Liver (tissue), 9 donors: ENCODE data around the gene EDN1. TPM values are rescaled to one million over a fixed set of nuclear protein-coding genes. Genes with fewer than 3 reads are reported as not detected.

Experiments
- DNase-seq: peaks from one replicate; pipeline ENCODE4 v3.0.0-alpha.2; 2017; ENCODE audit warnings: low spot score
- H3K27ac ChIP-seq, 2 donors: one replicate each; pipeline ENCODE4 v1.7.0; 2013; ENCODE audit warnings: inconsistent platforms in 2 of 2, low read length in 2 of 2, control low read depth in 1 of 2, low read depth in 1 of 2, mild to moderate bottlenecking in 1 of 2
- H3K27me3 ChIP-seq, 4 donors: one replicate each; pipeline versions ENCODE4 v1.6.1 to v1.7.0; 2013; ENCODE audit warnings: low read length in 3 of 4, inconsistent platforms in 1 of 4, mild to moderate bottlenecking in 1 of 4, moderate library complexity in 1 of 4; ENCODE audit not compliant: control insufficient read depth in 4 of 4, insufficient read depth in 4 of 4
- H3K36me3 ChIP-seq, 4 donors: one replicate each; pipeline versions ENCODE4 v1.6.1 to v1.7.0; 2013; ENCODE audit warnings: low read length in 3 of 4, mild to moderate bottlenecking in 3 of 4, low read depth in 1 of 4, moderate library complexity in 1 of 4; ENCODE audit not compliant: control insufficient read depth in 4 of 4, insufficient read depth in 3 of 4
- H3K4me1 ChIP-seq, 4 donors: one replicate each; pipeline versions ENCODE4 v1.6.1 to v1.7.0; 2013; ENCODE audit warnings: low read length in 3 of 4, mild to moderate bottlenecking in 3 of 4, moderate library complexity in 1 of 4; ENCODE audit not compliant: control insufficient read depth in 4 of 4, insufficient read depth in 4 of 4
- H3K4me3 ChIP-seq, 3 donors: one replicate each; pipeline versions ENCODE4 v1.6.1 to v1.7.0; 2013; ENCODE audit warnings: low read length in 3 of 3, control low read depth in 1 of 3, low read depth in 1 of 3, mild to moderate bottlenecking in 1 of 3
- H3K9ac ChIP-seq, 2 donors: one replicate each; pipeline ENCODE4 v1.7.0; 2013; ENCODE audit warnings: low read length in 2 of 2, mild to moderate bottlenecking in 2 of 2, moderate library complexity in 2 of 2, control low read depth in 1 of 2, low read depth in 1 of 2
- H3K9me3 ChIP-seq, 4 donors: one replicate each; pipeline versions ENCODE4 v1.6.1 to v1.7.0; 2013; ENCODE audit warnings: low read length in 3 of 4; ENCODE audit not compliant: control insufficient read depth in 4 of 4
- ATF3 ChIP-seq: IDR thresholded peaks from 2 replicates; pipeline ENCODE4 v1.6.1; 2016; ENCODE audit warnings: antibody characterized with exemption
- EGR1 ChIP-seq, 2 donors: IDR thresholded peaks; 2 replicates each; pipeline ENCODE4 v1.6.1; 2016 to 2018; ENCODE audit warnings: antibody characterized with exemption in 2 of 2, low read depth in 2 of 2
- FOXA2 ChIP-seq: IDR thresholded peaks from 2 replicates; pipeline ENCODE4 v1.6.1; 2016; ENCODE audit warnings: antibody characterized with exemption
- GABPA ChIP-seq, 2 donors: IDR thresholded peaks in 1 of 2; conservative IDR thresholded peaks in 1 of 2; 2 replicates each; pipeline ENCODE4 v1.6.1; 2016; ENCODE audit warnings: antibody characterized with exemption in 2 of 2, mild to moderate bottlenecking in 1 of 2, moderate library complexity in 1 of 2
- HNF4A ChIP-seq, 2 donors: conservative IDR thresholded peaks; 2 replicates each; pipeline ENCODE4 v1.6.1; 2016; ENCODE audit warnings: antibody characterized with exemption in 2 of 2, mild to moderate bottlenecking in 2 of 2
- HNF4G ChIP-seq: IDR thresholded peaks from 2 replicates; pipeline ENCODE4 v1.6.1; 2016; ENCODE audit warnings: antibody characterized with exemption
- JUND ChIP-seq, 2 donors: IDR thresholded peaks; 2 replicates each; pipeline ENCODE4 v1.6.1; 2016; ENCODE audit warnings: antibody characterized with exemption in 2 of 2
- NR2F2 ChIP-seq: IDR thresholded peaks from 2 replicates; pipeline ENCODE4 v1.6.1; 2016; ENCODE audit warnings: antibody characterized with exemption
- REST ChIP-seq: IDR thresholded peaks from 2 replicates; pipeline ENCODE4 v1.6.1; 2016; ENCODE audit warnings: antibody characterized with exemption, mild to moderate bottlenecking
- RXRA ChIP-seq, 2 donors: IDR thresholded peaks; 2 replicates each; pipeline ENCODE4 v1.6.1; 2017 to 2018; ENCODE audit warnings: antibody characterized with exemption in 2 of 2, mild to moderate bottlenecking in 1 of 2
- SP1 ChIP-seq: IDR thresholded peaks from 2 replicates; pipeline ENCODE4 v1.6.1; 2018; ENCODE audit warnings: antibody characterized with exemption, mild to moderate bottlenecking
- TAF1 ChIP-seq: conservative IDR thresholded peaks from 2 replicates; pipeline ENCODE4 v1.6.1; 2016; ENCODE audit warnings: antibody characterized with exemption, mild to moderate bottlenecking
- YY1 ChIP-seq: IDR thresholded peaks from 2 replicates; pipeline ENCODE4 v1.6.1; 2016; ENCODE audit warnings: antibody characterized with exemption, mild to moderate bottlenecking
- ZBTB33 ChIP-seq: IDR thresholded peaks from 2 replicates; pipeline ENCODE4 v1.6.1; 2016; ENCODE audit warnings: antibody characterized with exemption
- WGBS: extraction: QIAGEN DNeasy Blood & Tissue Kit; methylation state at CpG from one replicate; pipeline ENCODE4 v1.1.7; 2013; 5-methylcytosine and 5-hydroxymethylcytosine counted together
- polyA plus RNA-seq, 2 donors: library from polyadenylated mRNA; stranded (reverse) in 1 of 2; unstranded in 1 of 2; fragments of 200-250 nt in 1 of 2; fragments of >200 nt in 1 of 2; fragmentation: Nextera tagmentation in 1 of 2; extraction: Ambion mirVana in 1 of 2; gene quantifications; one replicate each; pipeline versions ENCODE4 v1.2.1 to v1.2.3, GENCODE V29; 2013 to 2015
- total RNA-seq, 2 donors: library from RNA; depleted of rRNA; stranded (reverse); fragments of >200 nt; gene quantifications; one replicate each; pipeline ENCODE4 v1.2.3, GENCODE V29; 2014
- TF ChIP-seq, protein P1 (sequence below): fragments of 150-350 bp; IDR thresholded peaks from 2 replicates; pipeline ENCODE4 v1.5.1; 2017; ENCODE audit warnings: improper control_type of control experiment, low read depth, low read length; ENCODE audit not compliant: missing input control
- TF ChIP-seq, protein P2 (sequence below): IDR thresholded peaks from 2 replicates; pipeline ENCODE4 v1.6.1; 2016; ENCODE audit warnings: antibody characterized with exemption
- donor health status: healthy.
- donor health status: healthy.
- donor health status: healthy.
- donor health status: healthy.
- donor health status: healthy.

The EDN1 gene
- total and polyA plus RNA-seq, 4 donors: 0.70 to 1.2 (median 1.0) TPM

- Histone ChIP-seq H3K4me3 (no peak overlapping the region), H3K4me1 (no peaks in the 10 kb centered on the region), H3K27ac (no peak overlapping the region), H3K9me3 (no peaks in the 10 kb centered on the region), H3K9ac (no peak overlapping the region), H3K27me3 (no peaks in the 10 kb centered on the region), H3K36me3 (no peaks in the 10 kb centered on the region)
- WGBS: 95% methylated on average over 3 of the region's 3 CpGs
- TF ChIP-seq RXRA (IDR thresholded peaks at IDR 0.05) (no peak), ATF3 (no peak), GABPA (IDR thresholded peaks at IDR 0.05 in 1 of 2, conservative IDR thresholded peaks at IDR 0.05 in 1 of 2) (no peak), YY1 (no peak), FOXA2 (no peak), NR2F2 (no peak), ZBTB33 (no peak), EGR1 (IDR thresholded peaks at IDR 0.05; ENCODE audit: low read depth in 2 of 2) (no peak), REST (no peak), HNF4G (no peak), SP1 (no peak), TAF1 (no peak), HNF4A (conservative IDR thresholded peaks at IDR 0.05) (no peak), JUND (IDR thresholded peaks at IDR 0.05) (no peak)
- TF ChIP-seq, protein P1, sequence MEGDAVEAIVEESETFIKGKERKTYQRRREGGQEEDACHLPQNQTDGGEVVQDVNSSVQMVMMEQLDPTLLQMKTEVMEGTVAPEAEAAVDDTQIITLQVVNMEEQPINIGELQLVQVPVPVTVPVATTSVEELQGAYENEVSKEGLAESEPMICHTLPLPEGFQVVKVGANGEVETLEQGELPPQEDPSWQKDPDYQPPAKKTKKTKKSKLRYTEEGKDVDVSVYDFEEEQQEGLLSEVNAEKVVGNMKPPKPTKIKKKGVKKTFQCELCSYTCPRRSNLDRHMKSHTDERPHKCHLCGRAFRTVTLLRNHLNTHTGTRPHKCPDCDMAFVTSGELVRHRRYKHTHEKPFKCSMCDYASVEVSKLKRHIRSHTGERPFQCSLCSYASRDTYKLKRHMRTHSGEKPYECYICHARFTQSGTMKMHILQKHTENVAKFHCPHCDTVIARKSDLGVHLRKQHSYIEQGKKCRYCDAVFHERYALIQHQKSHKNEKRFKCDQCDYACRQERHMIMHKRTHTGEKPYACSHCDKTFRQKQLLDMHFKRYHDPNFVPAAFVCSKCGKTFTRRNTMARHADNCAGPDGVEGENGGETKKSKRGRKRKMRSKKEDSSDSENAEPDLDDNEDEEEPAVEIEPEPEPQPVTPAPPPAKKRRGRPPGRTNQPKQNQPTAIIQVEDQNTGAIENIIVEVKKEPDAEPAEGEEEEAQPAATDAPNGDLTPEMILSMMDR: no peak
- TF ChIP-seq, protein P2, sequence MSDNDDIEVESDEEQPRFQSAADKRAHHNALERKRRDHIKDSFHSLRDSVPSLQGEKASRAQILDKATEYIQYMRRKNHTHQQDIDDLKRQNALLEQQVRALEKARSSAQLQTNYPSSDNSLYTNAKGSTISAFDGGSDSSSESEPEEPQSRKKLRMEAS: no peak
- no peak for DNase-seq
Measured at GRCh38 chr6:12258591-12259075, 31.5 kb upstream of the EDN1 start.
